H1 (cell line): ENCODE results near the gene STRN.

Source experiments
- BCL11A ChIP-seq, 2 experiments: IDR thresholded peaks; one replicate each; pipeline ENCODE4 v1.6.1; 2011; ENCODE audit warnings: low read depth in 2 of 2, low read length in 2 of 2, mild to moderate bottlenecking in 2 of 2
- EZH2 ChIP-seq: fragments of 200-600 bp; sonication (generic); IDR thresholded peaks from 2 replicates; pipeline ENCODE4 v1.7.1; 2012; ENCODE audit warnings: low read depth, mild to moderate bottlenecking, moderate library complexity, low read length, inconsistent platforms; ENCODE audit not compliant: severe bottlenecking
- JUN ChIP-seq: IDR thresholded peaks from 2 replicates; pipeline ENCODE4 v1.6.1; 2011; ENCODE audit warnings: low read depth, mild to moderate bottlenecking, improper control_type of control experiment, low read length
- KDM4A ChIP-seq: IDR thresholded peaks from one replicate; pipeline ENCODE4 v1.7.1; 2012; ENCODE audit warnings: low read depth, mild to moderate bottlenecking, moderate library complexity, low read length, inconsistent platforms; ENCODE audit not compliant: severe bottlenecking
- POLR2AphosphoS5 ChIP-seq: IDR thresholded peaks from 2 replicates; pipeline ENCODE4 v1.6.1; 2011; ENCODE audit warnings: low read depth, low read length
- SRF ChIP-seq: IDR thresholded peaks from 2 replicates; pipeline ENCODE4 v1.6.1; 2011; ENCODE audit warnings: mild to moderate bottlenecking, low read depth, low read length, moderate library complexity
- TCF12 ChIP-seq: IDR thresholded peaks from 2 replicates; pipeline ENCODE4 v1.6.1; 2011; ENCODE audit warnings: low read depth, mild to moderate bottlenecking, low read length
- TF ChIP-seq, protein P1 (sequence below), 3 experiments: IDR thresholded peaks; 1 replicate in 2 of 3; 2 replicates in 1 of 3; pipeline versions ENCODE4 v1.5.1 to v1.6.1; 2011; ENCODE audit warnings: low read length in 3 of 3, mild to moderate bottlenecking in 3 of 3, inconsistent platforms in 2 of 3, low read depth in 1 of 3, moderate library complexity in 1 of 3; ENCODE audit not compliant: insufficient read depth in 1 of 3; ENCODE audit errors: control extremely low read depth in 1 of 3

DNA sequence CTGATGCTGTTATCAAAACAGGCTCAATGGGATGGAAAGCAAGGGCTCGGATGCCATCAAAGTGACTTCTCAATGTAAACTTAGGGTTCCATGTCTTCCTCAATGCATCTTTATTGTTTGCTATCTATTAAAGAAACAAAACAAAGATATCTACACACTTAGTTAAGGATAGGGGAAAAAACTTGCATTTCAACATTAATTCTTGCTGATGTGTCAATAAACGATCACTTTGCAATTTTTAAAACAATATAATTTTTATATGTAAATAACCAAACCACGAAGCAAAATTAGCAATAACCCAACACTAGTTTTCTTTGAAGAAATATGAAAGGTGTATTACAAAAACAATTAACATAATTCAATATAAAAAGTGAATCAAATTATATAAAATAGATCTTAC, 96.7 kb downstream of the STRN start:
- no peak for TF ChIP-seq TCF12
- TF ChIP-seq, protein P1, sequence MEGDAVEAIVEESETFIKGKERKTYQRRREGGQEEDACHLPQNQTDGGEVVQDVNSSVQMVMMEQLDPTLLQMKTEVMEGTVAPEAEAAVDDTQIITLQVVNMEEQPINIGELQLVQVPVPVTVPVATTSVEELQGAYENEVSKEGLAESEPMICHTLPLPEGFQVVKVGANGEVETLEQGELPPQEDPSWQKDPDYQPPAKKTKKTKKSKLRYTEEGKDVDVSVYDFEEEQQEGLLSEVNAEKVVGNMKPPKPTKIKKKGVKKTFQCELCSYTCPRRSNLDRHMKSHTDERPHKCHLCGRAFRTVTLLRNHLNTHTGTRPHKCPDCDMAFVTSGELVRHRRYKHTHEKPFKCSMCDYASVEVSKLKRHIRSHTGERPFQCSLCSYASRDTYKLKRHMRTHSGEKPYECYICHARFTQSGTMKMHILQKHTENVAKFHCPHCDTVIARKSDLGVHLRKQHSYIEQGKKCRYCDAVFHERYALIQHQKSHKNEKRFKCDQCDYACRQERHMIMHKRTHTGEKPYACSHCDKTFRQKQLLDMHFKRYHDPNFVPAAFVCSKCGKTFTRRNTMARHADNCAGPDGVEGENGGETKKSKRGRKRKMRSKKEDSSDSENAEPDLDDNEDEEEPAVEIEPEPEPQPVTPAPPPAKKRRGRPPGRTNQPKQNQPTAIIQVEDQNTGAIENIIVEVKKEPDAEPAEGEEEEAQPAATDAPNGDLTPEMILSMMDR (IDR thresholded peaks at IDR 0.05; ENCODE audit: control extremely low read depth in 1 of 3, insufficient read depth in 1 of 3, low read depth in 1 of 3, low read length in 3 of 3) = no peak
- TF ChIP-seq EZH2 = no peak
- no peak for TF ChIP-seq POLR2AphosphoS5
- no peak for TF ChIP-seq SRF
- TF ChIP-seq BCL11A (IDR thresholded peaks at IDR 0.05; ENCODE audit: low read depth in 2 of 2, low read length in 2 of 2) = no peak
- no peak for TF ChIP-seq KDM4A
- no peak for TF ChIP-seq JUN
